Hindlimb muscle (tissue), 1 donor: Measurements from ENCODE around the gene KLHL29. TPM values are rescaled to one million over a fixed set of nuclear protein-coding genes. Genes with fewer than 3 reads are reported as not detected.

ENCODE experiments used
- DNase-seq: peaks from one replicate; pipeline ENCODE4 v3.0.0-alpha.2; 2013
- polyA plus RNA-seq: library from polyadenylated mRNA; unstranded; fragments of 120-200 nt; gene quantifications from one replicate; pipeline ENCODE4 v1.2.1, GENCODE V29; 2013; ENCODE audit not compliant: insufficient read length

KLHL29 gene
- polyA plus RNA-seq, 1 donor = 7.6 TPM

DNA sequence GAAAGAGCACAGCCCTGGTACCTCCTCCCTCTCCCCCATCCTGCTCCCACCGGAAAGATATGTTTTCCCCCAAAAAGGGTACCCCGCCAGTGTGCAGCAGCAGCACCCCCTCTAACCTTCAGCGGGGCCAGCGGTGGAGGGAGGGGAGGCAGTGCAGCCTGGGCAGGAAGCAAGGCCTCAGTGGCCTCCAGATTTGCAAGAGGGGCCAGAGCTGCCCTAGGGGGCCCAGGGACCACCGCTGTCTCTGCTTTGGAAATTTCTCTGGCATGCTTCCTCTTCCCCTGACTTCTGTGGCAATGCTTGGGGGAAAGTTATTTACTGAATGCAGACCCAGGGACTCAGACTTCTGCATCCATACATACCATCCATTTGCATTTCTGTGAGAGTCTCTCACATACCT, 111.5 kb downstream of the KLHL29 start:
- no peak for DNase-seq

DNA sequence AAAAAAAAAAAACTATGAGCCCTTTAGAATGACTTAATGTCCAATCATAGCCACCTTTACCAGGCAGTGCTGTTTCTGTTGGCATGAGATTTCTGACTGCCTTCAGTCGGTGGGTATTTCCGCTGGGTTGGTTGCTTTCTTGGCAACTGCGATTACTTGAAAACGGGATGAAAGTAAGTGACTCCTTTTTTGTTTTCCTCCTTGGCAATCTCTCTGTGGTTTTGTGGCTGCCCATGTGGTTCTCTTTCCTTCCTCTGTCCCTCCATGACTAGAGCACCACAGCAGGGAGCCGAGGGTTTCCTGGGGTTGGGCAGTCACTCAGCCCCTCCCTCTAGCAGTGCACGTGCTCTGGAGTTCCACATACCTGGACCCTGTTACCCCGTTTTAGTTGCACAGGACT, 112.1 kb downstream of the KLHL29 start:
- DNase-seq = no peak

GRCh38 chr2:23497536-23497935, 112.6 kb downstream of the KLHL29 start:
- no peak for DNase-seq

GRCh38 chr2:23498943-23499342, 114.0 kb downstream of the KLHL29 start:
- no peak for DNase-seq

DNA sequence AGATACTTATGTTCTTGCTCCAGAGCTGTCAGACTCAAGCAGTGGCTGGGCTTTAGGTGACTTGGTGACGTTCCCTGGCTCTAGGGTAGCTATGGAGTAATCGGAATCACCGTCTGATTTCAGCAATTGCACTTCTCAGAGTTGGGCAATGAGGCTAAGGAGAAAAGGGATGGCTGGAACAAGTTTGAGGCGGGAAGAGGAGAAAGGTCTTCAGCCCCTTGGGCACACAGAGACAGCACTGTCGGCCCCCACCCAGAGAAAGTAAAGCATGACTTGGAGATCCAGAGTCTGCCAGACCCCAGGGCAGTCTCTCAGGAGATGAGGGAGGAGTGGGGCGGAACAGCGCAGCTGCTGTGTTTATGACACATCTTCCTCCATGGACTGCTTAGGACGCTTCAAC, 114.5 kb downstream of the KLHL29 start:
- DNase-seq = no peak

- no peak for DNase-seq
Measured at GRCh38 chr2:23500836-23501235, 115.9 kb downstream of the KLHL29 start.

- DNase-seq = no peak
Measured at GRCh38 chr2:23502096-23502495, 117.1 kb downstream of the KLHL29 start.

GRCh38 chr2:23503097-23503496, 118.1 kb downstream of the KLHL29 start:
- DNase-seq = no peak

- DNase-seq = no peak
Measured at GRCh38 chr2:23503682-23504081, 118.7 kb downstream of the KLHL29 start.

- DNase-seq = no peak
Measured at GRCh38 chr2:23504591-23504990, 119.6 kb downstream of the KLHL29 start.

- no peak for DNase-seq
Measured at GRCh38 chr2:23505218-23505983, 120.4 kb downstream of the KLHL29 start.

GRCh38 chr2:23505984-23506380, 121.0 kb downstream of the KLHL29 start:
- DNase-seq = no peak

DNA sequence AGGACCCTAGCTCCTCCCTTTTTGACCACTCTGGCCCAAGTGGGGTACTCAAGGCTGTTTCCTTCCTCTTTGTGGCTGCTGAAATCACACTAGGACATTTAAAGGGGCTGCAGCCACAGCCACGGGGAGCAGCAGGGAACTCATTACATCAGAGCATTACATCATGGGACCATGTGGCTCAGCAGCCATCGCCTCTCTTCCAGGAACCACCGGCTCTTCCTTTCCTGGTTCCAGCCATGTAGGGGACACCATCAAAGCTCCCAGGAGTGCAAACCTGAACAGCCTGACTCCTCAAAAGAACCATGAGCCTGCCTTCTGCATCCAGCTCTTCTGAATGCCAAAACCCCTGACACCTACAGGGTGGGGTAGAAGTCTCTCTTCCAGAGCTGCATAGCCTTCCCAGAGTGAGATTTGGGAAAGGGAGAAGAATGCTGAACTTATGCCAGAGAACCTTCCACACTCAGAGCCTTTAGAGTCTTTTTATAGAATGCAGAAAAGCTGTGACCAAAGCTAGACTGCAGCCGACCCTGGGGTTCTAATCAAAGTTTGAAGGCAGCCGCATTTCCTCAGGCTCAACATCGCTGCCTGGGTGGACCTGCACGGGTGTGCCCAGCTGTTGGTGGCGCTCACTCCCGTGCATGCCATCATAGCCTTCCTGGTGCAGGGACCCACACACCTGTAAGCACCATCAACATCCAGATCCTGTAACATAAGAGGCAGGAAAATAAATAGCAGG, 121.7 kb downstream of the KLHL29 start:
- no peak for DNase-seq

GRCh38 chr2:23507267-23508065, 122.5 kb downstream of the KLHL29 start:
- DNase-seq = no peak

DNA sequence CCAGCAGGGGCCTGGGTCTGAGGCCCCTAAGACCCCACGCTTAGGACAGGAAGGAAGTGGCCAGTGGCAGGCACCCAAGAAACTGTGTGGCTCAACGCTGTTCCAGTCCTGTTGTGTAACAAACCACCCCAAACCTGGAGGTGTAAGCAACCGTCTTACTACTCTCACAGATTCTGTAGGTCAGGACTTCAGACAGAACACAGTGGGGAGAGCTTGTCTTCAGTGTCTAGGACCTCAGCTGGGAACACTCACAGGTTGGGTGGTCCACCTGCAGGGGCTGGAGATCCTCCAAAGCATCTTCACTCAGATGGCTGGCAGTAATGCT, 123.0 kb downstream of the KLHL29 start:
- DNase-seq = no peak

GRCh38 chr2:23509103-23509502, 124.1 kb downstream of the KLHL29 start:
- no peak for DNase-seq

DNA sequence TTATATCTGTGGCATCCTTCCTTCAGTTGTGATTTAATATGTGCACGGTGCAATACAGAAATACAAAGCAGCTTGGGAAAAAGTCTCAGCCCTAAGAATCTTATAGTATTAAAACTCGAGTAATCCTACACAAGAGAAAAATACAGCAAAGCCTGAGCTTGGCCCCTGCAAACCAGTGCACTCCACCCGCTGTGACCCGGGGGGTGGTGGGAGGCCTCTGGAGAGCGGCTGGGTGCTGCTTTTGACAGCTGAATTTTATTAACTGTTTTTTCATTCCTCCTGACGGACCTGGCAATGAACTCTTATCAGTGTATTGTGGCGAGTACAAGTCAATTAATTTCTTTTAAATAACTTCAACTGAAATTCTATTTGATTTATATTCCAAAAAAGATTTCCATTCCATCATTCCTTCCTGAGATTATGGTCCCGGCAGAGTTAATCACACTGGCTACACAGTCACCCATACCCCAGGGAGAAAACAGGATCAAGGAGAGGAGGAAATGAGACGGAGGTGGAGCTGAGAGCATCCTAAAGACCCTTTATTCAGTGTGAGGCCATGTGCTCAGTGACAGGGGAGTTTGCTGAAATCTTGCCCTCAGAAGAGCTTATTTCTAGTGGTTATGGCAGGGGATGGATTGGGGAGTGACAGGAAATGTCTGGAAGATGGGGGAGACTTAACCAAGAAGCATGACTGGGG, 124.8 kb downstream of the KLHL29 start:
- no peak for DNase-seq

DNA sequence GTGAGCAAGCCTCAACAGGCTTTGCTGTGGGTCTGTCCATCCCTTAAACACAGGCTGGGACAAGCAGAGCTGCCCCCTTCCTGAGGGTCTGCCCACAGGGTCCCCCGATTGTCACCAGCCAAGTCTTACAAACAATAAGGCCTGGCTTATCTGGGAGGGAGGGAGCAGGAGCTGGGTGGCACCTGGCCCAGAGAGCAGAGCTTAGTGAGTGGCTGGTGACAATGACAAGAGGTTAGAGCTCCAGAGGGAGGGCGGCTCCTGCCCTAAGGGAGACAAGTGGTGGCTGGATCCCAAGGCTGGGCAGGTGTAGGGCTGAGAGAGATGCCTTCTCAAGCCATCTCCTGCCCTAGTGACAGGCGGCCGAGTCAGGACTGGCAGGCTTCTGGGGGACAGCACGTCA, 125.5 kb downstream of the KLHL29 start:
- no peak for DNase-seq

DNA sequence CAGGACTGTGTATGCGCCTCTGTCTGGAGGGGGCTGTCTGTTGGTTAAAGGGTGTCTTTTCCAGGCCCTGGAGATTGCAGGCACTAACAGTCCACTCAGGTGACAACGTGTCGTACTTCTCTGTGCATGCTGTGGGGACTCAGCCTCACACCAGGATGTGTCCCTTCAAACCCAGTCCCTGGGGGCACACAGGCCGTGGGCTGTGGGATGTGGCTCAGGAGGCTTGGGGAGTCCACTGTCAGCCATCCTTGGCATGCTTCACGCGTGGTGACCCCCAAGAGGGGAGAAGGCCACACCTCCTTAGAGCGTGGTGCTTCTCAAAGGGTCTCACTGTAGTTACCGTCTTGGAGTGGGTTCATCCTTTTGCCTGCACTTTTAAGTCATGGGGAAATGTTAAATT, 127.8 kb downstream of the KLHL29 start:
- no peak for DNase-seq

- DNase-seq = no peak
Measured at GRCh38 chr2:23513245-23513871, 128.4 kb downstream of the KLHL29 start.

- DNase-seq = no peak
Measured at GRCh38 chr2:23513872-23514793, 129.2 kb downstream of the KLHL29 start.
